IPS-20b (cell line): Measurements from ENCODE around the gene CST4.
"Not testable (repeated sequence)": the region's sequence is repeated elsewhere in the genome, so short reads cannot be mapped to it uniquely, and the experiment has no call there.

Experiments
- H3K27ac ChIP-seq: one replicate; pipeline ENCODE4 v1.5.1; 2013; ENCODE audit warnings: low read length
- H3K27me3 ChIP-seq: 2 replicates; pipeline ENCODE4 v1.6.1; 2013; ENCODE audit warnings: mild to moderate bottlenecking, low read length, inconsistent platforms; ENCODE audit not compliant: insufficient read depth
- H3K36me3 ChIP-seq: 2 replicates; pipeline ENCODE4 v1.6.1; 2013; ENCODE audit warnings: low read depth, mild to moderate bottlenecking, inconsistent platforms, low read length, moderate library complexity; ENCODE audit not compliant: insufficient read depth
- H3K4me1 ChIP-seq: 2 replicates; pipeline ENCODE4 v1.6.1; 2013; ENCODE audit warnings: mild to moderate bottlenecking, control low read depth, inconsistent platforms, low read length, moderate library complexity; ENCODE audit not compliant: insufficient read depth
- H3K4me3 ChIP-seq: 2 replicates; pipeline ENCODE4 v1.5.1; 2013; ENCODE audit warnings: mild to moderate bottlenecking, low read length, inconsistent platforms
- H3K9ac ChIP-seq: 2 replicates; pipeline ENCODE4 v1.6.1; 2013; ENCODE audit warnings: low read depth, mild to moderate bottlenecking, inconsistent platforms, low read length, moderate library complexity
- H3K9me3 ChIP-seq: 2 replicates; pipeline ENCODE4 v1.6.1; 2013; ENCODE audit warnings: mild to moderate bottlenecking, low read depth, low read length, inconsistent platforms; ENCODE audit not compliant: insufficient read depth

The CST4 gene

DNA sequence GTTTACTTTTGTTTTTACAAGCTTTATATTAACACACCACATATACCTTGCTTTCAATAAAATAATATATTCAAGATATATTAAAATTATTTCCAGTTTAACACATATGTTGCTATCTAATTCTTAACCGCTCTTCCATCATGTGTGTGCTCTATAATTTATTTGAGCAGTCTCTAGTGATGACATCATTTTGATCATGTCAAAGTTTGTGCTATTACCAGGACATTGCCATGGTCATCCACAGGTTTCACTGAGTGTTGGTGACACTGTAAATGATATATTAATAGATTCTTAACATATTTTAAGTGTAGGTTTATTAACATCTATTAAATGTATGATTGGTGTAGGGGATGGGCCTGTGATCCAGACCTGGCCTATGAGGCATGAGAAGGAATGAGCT lies 17.1 kb upstream of the CST4 start:
- Histone ChIP-seq H3K9me3 (no peaks in the 10 kb centered on the region), H3K4me3 (no peak overlapping the region), H3K4me1 (no peaks in the 10 kb centered on the region), H3K36me3 (no peaks in the 10 kb centered on the region), H3K27ac (no peak overlapping the region), H3K27me3 (no peaks in the 10 kb centered on the region), H3K9ac (no peak overlapping the region)

DNA sequence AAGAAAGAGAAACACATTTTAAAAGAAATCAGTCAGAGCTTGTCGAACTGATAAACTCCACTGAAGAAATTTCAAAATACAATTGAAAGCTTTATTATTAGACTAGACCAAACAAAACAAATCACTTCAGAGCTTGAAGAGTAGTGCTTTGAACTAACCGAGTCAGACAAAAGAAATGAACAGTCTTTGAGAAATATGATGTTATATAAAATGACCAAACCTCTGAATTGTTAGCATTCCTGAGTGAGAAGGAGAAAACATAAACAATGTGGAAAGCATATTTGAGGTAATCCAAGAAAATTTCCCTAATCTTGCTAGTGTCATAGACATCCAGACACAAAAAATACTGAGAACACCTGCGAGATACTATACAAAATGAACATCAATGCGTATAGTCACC lies 13.2 kb upstream of the CST4 start:
- no peaks in the 10 kb centered on the region for H3K36me3 ChIP-seq
- no peaks in the 10 kb centered on the region for H3K27me3 ChIP-seq
- no peaks in the 10 kb centered on the region for H3K9me3 ChIP-seq
- no peaks in the 10 kb centered on the region for H3K4me1 ChIP-seq
- no peak overlapping the region for H3K27ac ChIP-seq
- H3K4me3 ChIP-seq: no peak overlapping the region
- H3K9ac ChIP-seq: no peak overlapping the region

DNA sequence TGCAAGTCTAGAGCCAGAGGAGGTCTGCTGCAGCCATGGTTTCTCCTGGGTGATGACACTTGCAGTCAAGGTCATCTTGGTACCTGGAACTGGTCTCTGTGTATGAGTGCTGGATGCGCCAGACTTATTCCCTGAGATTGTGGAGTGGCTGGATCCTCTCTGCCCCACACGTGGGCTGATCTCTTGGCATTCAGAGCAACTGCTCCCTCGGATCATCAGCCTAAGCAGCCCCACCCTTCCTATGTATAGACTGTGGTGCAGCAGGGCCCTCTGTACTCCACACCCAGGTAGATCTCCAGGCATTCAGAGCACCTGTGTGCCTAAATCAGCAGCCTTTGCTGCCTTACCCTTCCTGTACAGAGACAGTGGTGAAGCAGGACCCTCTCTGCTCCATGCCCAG lies 12.1 kb upstream of the CST4 start:
- Histone ChIP-seq H3K9ac (no peak overlapping the region), H3K27me3 (no peaks in the 10 kb centered on the region), H3K36me3 (no peaks in the 10 kb centered on the region), H3K4me1 (no peaks in the 10 kb centered on the region), H3K27ac (no peak overlapping the region), H3K4me3 (no peak overlapping the region), H3K9me3 (no peaks in the 10 kb centered on the region)

DNA sequence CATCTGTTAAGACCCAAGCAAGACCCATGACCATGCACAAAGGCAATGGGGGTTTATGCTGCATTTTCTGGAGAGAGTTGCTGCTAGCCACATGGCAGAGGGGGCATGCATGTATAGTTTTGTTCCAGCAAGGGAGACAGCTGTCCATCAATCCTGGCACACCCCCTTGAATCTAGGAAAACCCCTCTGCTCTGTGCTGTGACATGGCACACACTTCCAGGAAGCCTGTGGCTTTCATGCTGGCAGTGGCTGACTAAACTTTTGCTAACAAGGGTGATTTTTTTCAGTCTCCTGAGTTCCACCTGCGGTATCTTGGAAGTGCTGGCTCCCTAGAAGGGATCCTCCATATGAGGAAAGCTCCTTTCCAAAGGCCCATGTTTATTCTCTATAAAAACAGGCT lies 9.1 kb upstream of the CST4 start:
- Histone ChIP-seq H3K4me1 (peaks cover 8% of the 10 kb centered on the region; the same call in 1 of the 2 replicates), H3K27ac (no peak overlapping the region), H3K36me3 (no peaks in the 10 kb centered on the region), H3K27me3 (no peaks in the 10 kb centered on the region), H3K9me3 (no peaks in the 10 kb centered on the region), H3K9ac (no peak overlapping the region), H3K4me3 (no peak overlapping the region)

DNA sequence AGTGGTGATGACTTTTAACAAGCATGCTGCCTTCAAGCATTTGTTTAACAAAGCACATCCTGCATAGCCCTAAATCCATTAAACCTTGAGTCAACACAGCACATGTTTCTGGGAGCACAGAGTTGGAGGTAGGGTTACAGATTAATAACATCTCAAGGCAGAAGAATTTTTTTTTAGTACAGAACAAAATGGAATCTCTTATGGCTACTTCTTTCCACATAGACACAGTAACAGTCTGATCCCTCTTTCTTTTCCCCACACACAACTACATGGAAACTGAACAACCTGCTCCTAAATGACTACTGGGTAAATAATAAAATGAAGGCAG lies 6.2 kb upstream of the CST4 start:
- not testable (repeated sequence) for H3K27ac ChIP-seq, H3K9ac ChIP-seq

DNA sequence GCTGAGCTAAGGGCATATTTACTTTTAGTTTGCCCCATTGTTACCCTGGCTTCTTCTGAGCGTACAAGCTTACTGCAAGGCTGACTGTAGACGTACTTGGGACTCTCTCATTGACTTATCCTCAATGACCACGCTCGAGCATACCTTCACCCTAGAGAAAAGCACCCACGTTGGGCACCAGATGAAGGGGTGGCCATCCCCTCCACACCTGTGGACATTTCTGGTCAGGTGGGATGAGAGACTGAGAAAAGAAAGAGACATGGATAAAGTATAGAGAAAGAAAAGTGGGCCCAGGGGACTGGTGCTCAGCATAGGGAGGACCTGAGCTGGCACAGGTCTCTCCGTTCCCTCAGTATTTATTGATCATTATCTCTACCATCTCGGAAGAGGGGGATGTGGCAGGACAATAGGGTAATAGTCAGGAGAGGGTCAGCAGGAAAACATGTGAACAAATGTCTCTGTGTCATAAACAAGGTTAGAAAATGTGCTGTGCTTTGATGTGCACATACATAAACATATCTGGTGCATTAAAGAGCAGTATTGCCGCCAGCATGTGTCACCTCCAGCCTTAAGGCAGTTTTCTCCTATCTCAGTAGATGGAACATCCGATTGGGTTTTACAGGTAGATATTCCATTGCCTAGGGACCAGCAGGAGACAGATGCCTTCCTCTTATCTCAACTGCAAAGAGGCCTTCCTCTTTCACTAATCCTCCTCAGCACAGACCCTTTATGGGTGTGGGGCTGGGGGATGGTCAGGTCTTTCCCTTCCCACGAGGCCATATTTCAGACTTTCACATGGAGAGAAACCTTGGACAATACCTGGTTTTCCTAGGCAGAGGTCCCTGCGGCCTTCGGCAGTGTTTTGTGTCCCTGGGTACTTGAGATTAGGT lies 5.6 kb upstream of the CST4 start:
- H3K27me3 ChIP-seq, H3K9ac ChIP-seq, H3K4me3 ChIP-seq, H3K9me3 ChIP-seq, H3K36me3 ChIP-seq, H3K4me1 ChIP-seq, H3K27ac ChIP-seq: not testable (repeated sequence)

More for the DNA sequence above, 6.2 kb upstream of the CST4 start:
- not testable (repeated sequence) for H3K4me1 ChIP-seq, H3K27me3 ChIP-seq, H3K4me3 ChIP-seq, H3K36me3 ChIP-seq, H3K9me3 ChIP-seq

DNA sequence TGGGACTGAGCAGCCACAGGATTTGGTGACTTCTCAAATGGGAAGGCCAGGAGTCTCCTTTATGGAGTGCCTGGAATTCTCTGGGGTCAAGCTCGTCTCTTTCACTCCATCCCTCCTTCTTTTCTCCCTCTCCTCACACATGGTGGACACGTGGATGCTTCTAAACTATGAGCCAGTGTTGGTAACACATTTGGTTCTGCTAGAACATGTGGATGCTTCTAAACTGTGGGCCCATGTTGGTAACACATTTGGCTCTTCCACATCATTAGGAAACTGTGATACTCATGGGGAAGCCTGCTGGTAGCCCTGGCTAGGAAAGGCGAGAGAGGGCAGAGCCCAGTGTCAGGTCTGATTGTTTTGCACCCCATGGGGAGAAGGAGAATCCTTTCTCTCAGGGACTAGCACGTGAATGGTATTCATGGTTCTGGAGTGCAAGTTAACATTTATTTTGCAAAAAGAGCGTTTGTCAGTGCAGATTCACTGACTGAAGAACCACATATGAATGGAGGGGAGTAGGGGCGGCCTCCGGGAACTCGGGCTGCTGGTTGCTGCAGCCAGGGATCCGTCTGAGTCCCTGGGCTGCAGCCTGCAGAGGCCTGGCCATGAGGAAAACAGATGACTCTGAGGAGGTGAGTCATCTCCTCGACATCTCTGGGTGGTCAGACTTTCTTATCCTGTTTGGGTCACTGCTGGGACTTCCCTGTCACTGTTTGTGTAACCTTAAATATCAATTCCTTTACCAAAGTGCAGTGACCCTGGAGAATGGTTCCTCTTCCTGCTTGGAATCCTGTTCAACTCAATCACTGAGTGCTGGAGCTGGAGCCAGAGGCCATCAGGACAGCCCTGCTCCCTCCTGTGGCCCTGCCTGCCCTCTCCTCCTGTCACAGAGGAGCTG lies 4.1 kb upstream of the CST4 start:
- not testable (repeated sequence) for H3K4me3 ChIP-seq, H3K9me3 ChIP-seq, H3K36me3 ChIP-seq, H3K27me3 ChIP-seq, H3K4me1 ChIP-seq, H3K9ac ChIP-seq, H3K27ac ChIP-seq

DNA sequence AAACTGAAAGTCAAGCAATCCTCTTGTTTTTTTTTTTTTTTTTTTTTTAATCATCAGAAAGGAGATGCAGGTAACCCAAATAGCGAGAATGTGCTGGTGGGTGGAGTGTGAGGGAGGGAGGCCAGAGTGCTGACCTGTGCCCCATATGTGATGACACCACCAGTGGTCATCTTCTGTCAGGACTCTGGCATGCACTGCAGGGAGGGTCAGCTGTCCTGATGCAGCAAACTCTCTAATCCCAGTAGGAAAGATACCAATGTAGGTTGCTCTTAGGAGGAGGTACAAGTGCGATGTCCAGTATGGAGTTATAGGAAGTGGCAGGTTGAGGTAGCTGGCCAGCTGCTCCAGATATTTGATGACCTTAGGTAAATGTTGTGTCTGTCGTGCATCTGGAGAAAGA lies 2.8 kb upstream of the CST4 start:
- no peaks in the 10 kb centered on the region for H3K36me3 ChIP-seq
- no peaks in the 10 kb centered on the region for H3K9me3 ChIP-seq
- no peak overlapping the region for H3K27ac ChIP-seq
- H3K4me1 ChIP-seq: peaks cover 8% of the 10 kb centered on the region; the same call in 1 of the 2 replicates
- no peaks in the 10 kb centered on the region for H3K27me3 ChIP-seq
- H3K9ac ChIP-seq: no peak overlapping the region
- no peak overlapping the region for H3K4me3 ChIP-seq

DNA sequence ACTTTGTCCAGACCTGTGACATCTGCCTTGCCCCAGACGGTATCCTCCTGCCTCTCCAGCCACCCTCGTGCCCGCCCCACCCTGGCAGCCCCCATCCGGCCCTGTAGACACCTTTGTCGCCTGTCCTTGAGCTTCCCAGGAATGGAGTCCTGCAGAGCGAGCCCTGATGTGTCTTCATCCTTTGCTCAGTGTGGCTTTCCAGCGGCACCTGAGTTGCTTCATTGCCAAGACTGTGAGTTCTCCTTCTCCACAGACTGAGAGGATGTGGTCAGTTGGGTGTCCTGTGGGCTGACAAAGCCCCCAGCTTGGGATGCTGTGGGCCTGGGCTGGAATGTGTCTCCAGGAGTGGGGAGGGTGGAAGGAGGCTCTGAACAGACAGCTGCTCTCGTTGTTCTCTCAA lies 1.7 kb upstream of the CST4 start:
- H3K36me3 ChIP-seq: no peaks in the 10 kb centered on the region

DNA sequence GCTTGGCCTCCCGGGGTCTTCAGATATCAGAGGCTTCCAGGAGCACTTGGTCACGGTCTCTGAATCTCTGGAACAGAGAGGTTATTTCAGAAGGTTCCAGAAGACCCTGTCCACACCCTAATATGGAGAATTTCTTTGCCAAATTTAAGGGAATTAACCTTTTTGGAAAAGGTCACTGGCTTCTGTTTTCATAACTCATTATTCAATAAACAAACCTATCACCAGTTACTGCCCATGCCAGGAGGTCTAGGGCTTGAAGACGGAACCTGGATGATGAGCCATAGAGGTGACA lies 507 bp upstream of the CST4 start:
- Histone ChIP-seq H3K4me1 (no peaks in the 10 kb centered on the region; the same call in 1 of the 2 replicates), H3K9ac (no peak overlapping the region), H3K9me3 (no peaks in the 10 kb centered on the region), H3K36me3 (no peaks in the 10 kb centered on the region), H3K27me3 (no peaks in the 10 kb centered on the region), H3K27ac (no peak overlapping the region), H3K4me3 (no peak overlapping the region)

More for the DNA sequence above, 1.7 kb upstream of the CST4 start:
- Histone ChIP-seq H3K4me1 (peaks cover 8% of the 10 kb centered on the region; the same call in 1 of the 2 replicates), H3K9ac (no peak overlapping the region), H3K9me3 (no peaks in the 10 kb centered on the region), H3K27ac (no peak overlapping the region), H3K4me3 (no peak overlapping the region), H3K27me3 (no peaks in the 10 kb centered on the region)

DNA sequence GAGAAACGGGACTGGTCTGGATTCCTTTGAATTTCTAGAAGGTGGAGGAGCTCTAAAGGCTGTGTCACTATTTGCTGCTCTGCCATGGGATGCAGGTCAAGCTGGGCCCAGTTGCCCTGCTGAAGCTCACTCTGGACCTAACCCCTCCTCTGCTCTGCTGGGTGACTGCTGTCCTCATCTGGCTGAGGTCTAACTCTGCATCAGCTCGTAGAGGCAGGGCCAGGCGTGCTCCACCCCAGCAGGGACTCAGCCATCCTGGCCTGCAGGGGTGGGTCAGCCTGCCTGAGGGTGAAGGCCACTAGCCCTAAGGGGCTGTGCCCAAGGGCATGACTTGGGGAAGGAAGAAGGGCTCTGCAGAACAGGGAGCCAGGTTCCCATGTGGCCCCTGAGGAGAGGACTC lies 852 bp downstream of the CST4 start:
- Histone ChIP-seq H3K27me3 (no peaks in the 10 kb centered on the region), H3K4me1 (no peaks in the 10 kb centered on the region), H3K36me3 (no peaks in the 10 kb centered on the region), H3K9ac (no peak overlapping the region), H3K4me3 (no peak overlapping the region), H3K27ac (no peak overlapping the region), H3K9me3 (no peaks in the 10 kb centered on the region)
